ENCODE measurements around the gene ZRANB3.
"Not testable (repeated sequence)": the region's sequence is repeated elsewhere in the genome, so short reads cannot be mapped to it uniquely, and the experiment has no call there.

Gene ZRANB3

GRCh38 chr2:135089597-135089996 is 441.4 kb downstream of the ZRANB3 start:
- not testable (repeated sequence) for DNase-seq (ENCODE audit: low read depth in 4 of 4, low spot score in 1 of 4)

Measured in stimulated activated CD4-positive, alpha-beta T cell treated with anti-CD3 and anti-CD28 coated beads, Interleukin-1b, Interleukin-23, amount 100 ng/mL, for 24 hours (primary cell).